Colonic mucosa (tissue), 4 donors: ENCODE measurements around the gene KCTD20. TPM values are rescaled to one million over a fixed set of nuclear protein-coding genes. Genes with fewer than 3 reads are reported as not detected.

Source experiments
- DNase-seq: peaks from one replicate; pipeline ENCODE4 v3.0.0-alpha.2; 2020
- H3K27ac ChIP-seq: fragments of 200-600 bp; one replicate; pipeline ENCODE4 v1.8.0; 2021
- H3K27me3 ChIP-seq: fragments of 200-600 bp; one replicate; pipeline ENCODE4 v1.8.0; 2021
- H3K36me3 ChIP-seq: fragments of 200-600 bp; one replicate; pipeline ENCODE4 v1.8.0; 2021
- H3K4me1 ChIP-seq: fragments of 200-600 bp; one replicate; pipeline ENCODE4 v1.8.0; 2021; ENCODE audit warnings: mild to moderate bottlenecking
- H3K4me3 ChIP-seq: fragments of 200-600 bp; one replicate; pipeline ENCODE4 v1.8.0; 2021
- H3K9ac ChIP-seq, 2 donors: one replicate each; pipeline ENCODE4 v1.7.0; 2013; ENCODE audit warnings: control low read depth in 2 of 2, low read depth in 2 of 2, low read length in 2 of 2
- H3K9me3 ChIP-seq: fragments of 200-600 bp; one replicate; pipeline ENCODE4 v1.8.0; 2021
- intact Hi-C: fragments of 100-400 bp; cut with DNase I; formaldehyde crosslinking; loops from one replicate; pipeline ENCODE4 v1.14.1; 2022
- total RNA-seq, 2 donors: library from RNA; stranded (reverse); fragmentation: NEBNext Ultra II Directional in 1 of 2; extraction: Animal tissue kit (Norgen Biotek cat#: 25700) in 1 of 2; gene quantifications; one replicate each; pipeline ENCODE4 v1.2.1, GENCODE V29; 2021
- TF ChIP-seq, protein P1 (sequence below): fragments of 200-600 bp; IDR thresholded peaks from one replicate; pipeline ENCODE4 v1.8.0; 2022; ENCODE audit warnings: antibody characterized with exemption, mild to moderate bottlenecking
- donor health status: healthy.
- donor health status: DM: no; HTN: no; CAD: no.
- donor health status: DM: no; HTN: no; CAD: no.

The KCTD20 gene
- total RNA-seq, 2 donors from 2014 or later = 23.8 to 34.9 TPM

DNA sequence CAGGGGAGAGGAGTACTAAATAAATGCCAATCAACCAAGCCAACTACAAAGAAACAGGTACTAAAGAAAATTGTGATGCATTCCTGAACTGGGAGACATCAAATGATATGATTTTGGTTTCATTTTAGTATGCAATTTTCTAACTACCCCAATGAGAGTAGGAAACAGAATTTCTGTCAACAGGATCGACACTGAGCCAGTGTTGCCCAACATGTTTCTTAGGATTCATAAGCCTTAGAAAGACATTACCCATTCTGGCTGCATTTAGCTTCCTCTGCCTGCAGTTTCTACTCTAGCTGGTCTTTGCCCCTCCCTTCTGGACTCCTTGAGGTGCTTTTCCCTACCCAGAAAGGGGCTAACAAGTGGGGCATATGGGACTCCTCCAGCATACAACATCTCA, 49.8 kb downstream of the KCTD20 start:
- Histone ChIP-seq H3K27ac (no peak overlapping the region), H3K9me3 (no peaks in the 10 kb centered on the region), H3K9ac (no peak overlapping the region), H3K4me3 (no peak overlapping the region), H3K4me1 (no peaks in the 10 kb centered on the region), H3K36me3 (no peaks in the 10 kb centered on the region), H3K27me3 (no peaks in the 10 kb centered on the region)
- TF ChIP-seq, protein P1, sequence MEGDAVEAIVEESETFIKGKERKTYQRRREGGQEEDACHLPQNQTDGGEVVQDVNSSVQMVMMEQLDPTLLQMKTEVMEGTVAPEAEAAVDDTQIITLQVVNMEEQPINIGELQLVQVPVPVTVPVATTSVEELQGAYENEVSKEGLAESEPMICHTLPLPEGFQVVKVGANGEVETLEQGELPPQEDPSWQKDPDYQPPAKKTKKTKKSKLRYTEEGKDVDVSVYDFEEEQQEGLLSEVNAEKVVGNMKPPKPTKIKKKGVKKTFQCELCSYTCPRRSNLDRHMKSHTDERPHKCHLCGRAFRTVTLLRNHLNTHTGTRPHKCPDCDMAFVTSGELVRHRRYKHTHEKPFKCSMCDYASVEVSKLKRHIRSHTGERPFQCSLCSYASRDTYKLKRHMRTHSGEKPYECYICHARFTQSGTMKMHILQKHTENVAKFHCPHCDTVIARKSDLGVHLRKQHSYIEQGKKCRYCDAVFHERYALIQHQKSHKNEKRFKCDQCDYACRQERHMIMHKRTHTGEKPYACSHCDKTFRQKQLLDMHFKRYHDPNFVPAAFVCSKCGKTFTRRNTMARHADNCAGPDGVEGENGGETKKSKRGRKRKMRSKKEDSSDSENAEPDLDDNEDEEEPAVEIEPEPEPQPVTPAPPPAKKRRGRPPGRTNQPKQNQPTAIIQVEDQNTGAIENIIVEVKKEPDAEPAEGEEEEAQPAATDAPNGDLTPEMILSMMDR = no peak
- no peak for DNase-seq
- intact Hi-C loops = no loop called here

DNA sequence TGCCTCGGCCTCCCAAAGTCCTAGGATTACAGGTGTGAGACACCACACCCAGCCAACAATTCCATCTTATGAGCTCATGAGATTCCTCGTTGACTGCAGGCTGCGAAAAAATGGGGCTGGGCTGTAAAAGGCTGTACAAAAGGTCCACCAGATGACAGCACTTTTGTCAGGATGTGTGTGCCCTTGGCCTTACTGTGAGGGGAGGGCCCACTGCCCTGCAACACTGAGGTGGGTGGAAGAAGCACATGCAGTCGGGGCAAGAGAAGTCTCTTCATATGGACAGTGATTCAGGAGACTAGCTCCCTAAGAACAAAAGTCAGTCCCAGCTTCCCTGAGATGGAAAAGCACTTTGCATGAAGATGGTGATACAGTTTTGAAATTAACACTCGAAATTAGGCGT, 50.5 kb downstream of the KCTD20 start:
- TF ChIP-seq, protein P1 = no peak
- Histone ChIP-seq H3K9me3 (no peaks in the 10 kb centered on the region), H3K4me3 (no peak overlapping the region), H3K27ac (no peak overlapping the region), H3K4me1 (no peaks in the 10 kb centered on the region), H3K36me3 (peaks cover 4% of the 10 kb centered on the region), H3K9ac (no peak overlapping the region), H3K27me3 (no peaks in the 10 kb centered on the region)
- intact Hi-C loops = no loop called here
- DNase-seq = no peak

DNA sequence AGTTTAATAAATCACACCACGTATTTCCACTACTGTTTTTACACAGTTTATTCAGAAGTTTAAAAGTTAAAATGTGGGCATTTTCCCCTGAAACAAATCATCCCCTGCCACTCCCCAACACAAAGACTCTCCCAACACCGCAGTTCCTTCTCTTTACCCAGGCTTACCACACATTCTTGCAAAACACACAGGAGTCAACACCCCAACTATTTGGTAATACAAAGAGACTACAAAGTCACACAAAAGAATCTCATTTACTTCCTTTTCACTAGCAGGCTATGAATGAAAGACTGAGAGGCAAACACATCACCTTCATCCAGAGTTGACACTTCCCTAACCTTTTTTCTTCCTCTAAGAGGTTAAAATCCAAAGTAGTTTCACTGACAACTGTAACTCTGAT, 51.1 kb downstream of the KCTD20 start:
- no peak overlapping the region for H3K9ac ChIP-seq
- peaks cover 4% of the 10 kb centered on the region for H3K36me3 ChIP-seq
- H3K9me3 ChIP-seq = no peaks in the 10 kb centered on the region
- no peak overlapping the region for H3K4me3 ChIP-seq
- no peaks in the 10 kb centered on the region for H3K4me1 ChIP-seq
- H3K27ac ChIP-seq = no peak overlapping the region
- intact Hi-C loops = no loop called here
- TF ChIP-seq, protein P1 = no peak
- H3K27me3 ChIP-seq = no peaks in the 10 kb centered on the region
- DNase-seq = no peak

DNA sequence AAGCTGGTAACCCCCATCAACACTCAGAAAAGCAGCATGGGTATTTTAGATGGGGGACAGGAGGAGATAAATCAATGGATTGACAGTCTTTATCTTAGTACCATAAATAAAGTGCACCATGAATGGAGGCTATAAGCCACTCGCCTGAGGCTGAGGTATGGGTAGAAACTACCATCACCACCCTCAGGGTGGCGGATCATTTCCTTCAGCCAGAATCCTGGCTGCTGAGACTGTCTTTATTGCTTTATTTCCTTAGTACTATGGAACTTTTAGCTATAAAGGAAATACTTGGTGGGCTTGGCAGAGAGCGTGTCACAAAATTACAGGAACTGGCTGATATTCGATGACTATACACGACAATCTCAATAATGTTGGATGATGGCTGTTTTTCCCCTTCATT, 52.3 kb downstream of the KCTD20 start:
- H3K9ac ChIP-seq = no peak overlapping the region
- no peaks in the 10 kb centered on the region for H3K4me1 ChIP-seq
- no peak overlapping the region for H3K4me3 ChIP-seq
- TF ChIP-seq, protein P1 = no peak
- H3K9me3 ChIP-seq = no peaks in the 10 kb centered on the region
- no peak for DNase-seq
- peaks cover 4% of the 10 kb centered on the region for H3K36me3 ChIP-seq
- H3K27me3 ChIP-seq = no peaks in the 10 kb centered on the region
- intact Hi-C loops = no loop called here
- H3K27ac ChIP-seq = no peak overlapping the region

DNA sequence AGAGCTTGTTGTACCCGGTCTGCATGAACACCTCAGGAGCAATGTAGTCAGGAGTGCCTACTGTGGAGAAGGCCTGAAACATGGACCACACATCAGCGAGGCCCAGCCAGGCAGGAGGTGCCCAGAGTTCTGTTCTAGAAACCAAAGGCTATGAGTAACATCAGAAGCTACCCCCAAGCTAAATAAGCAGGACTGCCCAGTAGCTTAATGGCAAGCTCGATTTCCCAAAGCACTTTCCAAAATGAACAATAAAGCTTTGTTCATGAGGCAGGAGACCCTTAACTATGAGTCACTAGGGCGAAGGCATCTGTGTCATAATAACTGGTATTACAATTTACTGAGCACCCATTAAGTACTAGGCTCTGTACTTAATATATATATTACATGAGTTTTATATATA, 57.1 kb downstream of the KCTD20 start:
- H3K27me3 ChIP-seq = no peaks in the 10 kb centered on the region
- no peak overlapping the region for H3K27ac ChIP-seq
- no peak for DNase-seq
- H3K9ac ChIP-seq = no peak overlapping the region
- TF ChIP-seq, protein P1 = no peak
- H3K4me3 ChIP-seq = no peak overlapping the region
- no peaks in the 10 kb centered on the region for H3K9me3 ChIP-seq
- intact Hi-C loops = no loop called here
- H3K36me3 ChIP-seq = peaks cover 4% of the 10 kb centered on the region
- H3K4me1 ChIP-seq = peaks cover 4% of the 10 kb centered on the region

DNA sequence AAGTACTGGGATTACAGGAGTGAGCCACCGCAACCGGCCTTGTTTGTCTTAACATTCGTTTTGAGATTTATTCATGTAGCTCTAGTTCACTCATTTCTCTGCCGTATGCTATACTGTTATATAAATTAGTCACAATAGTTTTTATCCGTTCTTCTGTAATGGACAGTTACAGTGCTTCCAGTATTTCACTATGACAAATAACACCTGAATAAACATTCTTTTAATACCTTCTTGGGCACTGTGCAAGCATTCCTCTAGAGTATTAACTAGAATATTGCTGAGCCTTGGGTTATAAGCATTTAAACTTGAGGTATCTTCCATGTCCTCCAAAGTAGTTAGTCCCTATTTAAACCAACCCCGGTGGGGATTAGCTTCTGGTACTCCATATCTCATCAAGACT, 58.9 kb downstream of the KCTD20 start:
- Histone ChIP-seq H3K27ac (no peak overlapping the region), H3K9me3 (no peaks in the 10 kb centered on the region), H3K36me3 (peaks cover 4% of the 10 kb centered on the region), H3K27me3 (no peaks in the 10 kb centered on the region), H3K4me3 (no peak overlapping the region), H3K4me1 (peaks cover 4% of the 10 kb centered on the region), H3K9ac (no peak overlapping the region)
- intact Hi-C loops = no loop called here
- TF ChIP-seq, protein P1 = no peak
- no peak for DNase-seq
